ENCODE results near the gene ZNF708. TPM values are rescaled to one million over a fixed set of nuclear protein-coding genes. Genes with fewer than 3 reads are reported as not detected.

Gene ZNF708
- total and polyA plus RNA-seq, 2 of the 13 experiments (the other 11 are each of a cell fraction or from before 2014, with no cell fraction given): 1.8 to 5.2 TPM

- TF ChIP-seq ZNF746 (CRISPR knock-in tag; IDR thresholded peaks at IDR 0.05) (no peak), ZNF609 (CRISPR knock-in tag; IDR thresholded peaks at IDR 0.05; ENCODE audit: borderline replicate concordance) (no peak), TOPORS (CRISPR knock-in tag; IDR thresholded peaks at IDR 0.05) (no peak), ZIK1 (CRISPR knock-in tag; IDR thresholded peaks at IDR 0.05; ENCODE audit: borderline replicate concordance, low read depth) (no peak), GLMP (CRISPR knock-in tag; IDR thresholded peaks at IDR 0.05; ENCODE audit: borderline replicate concordance) (no peak), CBX1 (IDR thresholded peaks at IDR 0.05; ENCODE audit: low read depth) (no peak), ZNF446 (CRISPR knock-in tag; IDR thresholded peaks at IDR 0.05) (no peak), KDM1A (CRISPR knock-in tag; IDR thresholded peaks at IDR 0.05) (no peak), ARNT2 (CRISPR knock-in tag; IDR thresholded peaks at IDR 0.05; ENCODE audit: low read depth) (no peak), NKX3-1 (CRISPR knock-in tag; IDR thresholded peaks at IDR 0.05) (peak; percentile 77; the same call in 1 of the 2 replicates), ZNF781 (CRISPR knock-in tag; IDR thresholded peaks at IDR 0.05; ENCODE audit: borderline replicate concordance, not compliant biosample characterization) (no peak), ZNF780A (CRISPR knock-in tag; IDR thresholded peaks at IDR 0.05) (no peak), ZKSCAN1 (IDR thresholded peaks at IDR 0.05; ENCODE audit: low read length) (no peak), CEBPB (IDR thresholded peaks at IDR 0.05; ENCODE audit: borderline replicate concordance, low read depth, low read length) (no peak), SAFB2 (CRISPR knock-in tag; IDR thresholded peaks at IDR 0.05; ENCODE audit: borderline replicate concordance, low read depth) (no peak), NFKBIZ (CRISPR knock-in tag; IDR thresholded peaks at IDR 0.05) (no peak; the same call in 1 of the 2 replicates), ZNF136 (CRISPR knock-in tag; IDR thresholded peaks at IDR 0.05; ENCODE audit: low read depth) (no peak), ZFP37 (CRISPR knock-in tag; IDR thresholded peaks at IDR 0.05; ENCODE audit: borderline replicate concordance) (no peak), IKZF5 (CRISPR knock-in tag; IDR thresholded peaks at IDR 0.05) (no peak), JUNB (CRISPR knock-in tag; IDR thresholded peaks at IDR 0.05; ENCODE audit: borderline replicate concordance) (no peak), ZNF431 (CRISPR knock-in tag; IDR thresholded peaks at IDR 0.05; ENCODE audit: borderline replicate concordance, low read depth) (no peak), GFI1 (CRISPR knock-in tag; IDR thresholded peaks at IDR 0.05; ENCODE audit: borderline replicate concordance) (no peak)
Observed at GRCh38 chr19:21328885-21329605, at the start of gene ZNF708 (continued).
